NOMO-1 (cell line): ENCODE measurements around the gene CMTM2.
"Not testable (repeated sequence)": the region's sequence is repeated elsewhere in the genome, so short reads cannot be mapped to it uniquely, and the experiment has no call there.

Source experiments
- DNase-seq, 2 experiments: peaks; one replicate each; lab custom pipeline; 2025; ENCODE audit not compliant: unreplicated experiment in 2 of 2; lab: John Stamatoyannopoulos, UW

Gene CMTM2

GRCh38 chr16:66580605-66581209 is 1.4 kb downstream of the CMTM2 start:
- no peak for DNase-seq

GRCh38 chr16:66581246-66581952 is 2.1 kb downstream of the CMTM2 start:
- DNase-seq, result no peak

DNA sequence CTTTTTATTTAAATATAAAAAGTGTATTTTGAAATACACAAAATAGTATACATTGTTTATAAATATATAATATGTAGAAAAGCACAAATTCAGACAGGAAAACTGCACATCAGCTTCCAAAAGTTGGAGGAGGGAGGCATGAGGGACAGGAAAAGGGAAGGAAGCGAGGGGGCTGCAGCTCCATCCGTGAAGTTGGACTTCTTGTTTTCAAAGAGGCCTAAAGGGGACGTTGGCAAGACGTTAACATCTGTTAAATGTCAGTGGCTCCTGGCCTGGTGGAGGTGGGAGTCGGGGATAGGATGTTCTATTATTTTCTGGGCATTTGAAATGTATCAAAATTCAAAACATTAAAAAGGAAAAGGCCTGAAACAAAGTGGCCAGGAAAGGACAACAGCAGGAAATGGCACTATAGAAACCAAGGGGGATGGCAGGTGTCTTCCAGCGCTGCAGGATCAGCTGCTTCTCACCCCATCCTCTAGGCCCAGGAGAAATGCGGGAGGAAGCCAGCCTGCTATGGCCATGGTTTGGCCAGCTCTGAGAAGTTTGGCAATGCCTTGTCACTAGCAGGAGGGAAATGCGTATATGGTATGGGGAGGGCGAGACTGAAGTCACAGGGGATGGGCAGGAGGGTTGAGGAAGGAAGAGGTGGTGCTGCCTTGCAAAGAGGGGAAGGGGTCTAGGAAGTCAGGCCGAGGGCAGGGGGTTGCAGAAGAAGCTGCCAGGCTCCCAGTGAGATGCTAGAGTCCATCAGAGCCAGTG is 6.4 kb downstream of the CMTM2 start:
- peak; percentile 12 to 23 for DNase-seq

GRCh38 chr16:66587881-66588600 is 8.8 kb downstream of the CMTM2 start:
- DNase-seq, result no peak

- peak; percentile 13 to 32 for DNase-seq
Observed at GRCh38 chr16:66588981-66589713, 9.9 kb downstream of the CMTM2 start.

GRCh38 chr16:66590322-66590721 is 11.1 kb downstream of the CMTM2 start:
- peak in 1 of 2 experiments; percentile 32 for DNase-seq

DNA sequence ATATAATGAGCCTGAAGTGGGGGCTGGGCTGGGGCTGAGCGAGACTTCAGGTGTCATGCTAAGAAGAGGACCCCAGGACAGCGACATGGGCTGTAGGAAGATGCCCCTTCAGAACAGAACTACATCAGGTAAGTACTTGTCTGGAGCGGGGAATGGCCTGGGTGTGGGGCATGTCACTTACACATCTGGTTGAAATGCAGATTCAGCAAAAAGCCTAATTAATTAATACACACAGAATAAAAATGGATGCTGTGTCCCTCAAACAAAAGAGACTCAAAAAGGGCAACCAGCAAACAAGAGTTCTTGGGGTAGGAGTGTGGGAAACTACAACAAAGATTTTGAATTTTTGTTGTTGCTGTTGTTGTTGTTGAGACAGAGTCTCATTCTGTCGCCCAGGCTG is 11.8 kb downstream of the CMTM2 start:
- DNase-seq, result no peak

DNA sequence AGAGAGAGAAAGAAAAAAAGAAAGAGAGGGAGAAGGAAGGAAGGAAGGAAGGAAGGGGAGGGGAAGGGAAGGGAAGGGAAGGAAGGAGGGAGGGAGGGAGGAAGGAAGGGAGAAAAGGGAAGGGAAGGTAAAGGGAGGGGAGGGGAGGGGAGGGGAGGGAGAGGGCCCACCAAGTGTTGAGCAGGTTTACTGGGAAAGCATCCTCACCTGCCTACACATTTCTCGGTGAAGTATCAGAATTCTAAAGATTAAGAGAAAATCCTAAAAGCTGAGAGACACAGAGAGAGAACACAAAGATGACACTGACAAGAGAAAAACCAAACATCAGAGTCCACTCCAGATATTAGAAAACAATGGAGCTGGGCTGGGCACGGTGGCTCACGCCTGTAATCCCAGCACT is 13.0 kb downstream of the CMTM2 start:
- no peak for DNase-seq

GRCh38 chr16:66592814-66593213 is 13.6 kb downstream of the CMTM2 start:
- no peak for DNase-seq

- no peak for DNase-seq
Observed at GRCh38 chr16:66594739-66595138, 15.5 kb downstream of the CMTM2 start.

GRCh38 chr16:66596559-66596958 is 17.3 kb downstream of the CMTM2 start:
- not testable (repeated sequence) for DNase-seq

DNA sequence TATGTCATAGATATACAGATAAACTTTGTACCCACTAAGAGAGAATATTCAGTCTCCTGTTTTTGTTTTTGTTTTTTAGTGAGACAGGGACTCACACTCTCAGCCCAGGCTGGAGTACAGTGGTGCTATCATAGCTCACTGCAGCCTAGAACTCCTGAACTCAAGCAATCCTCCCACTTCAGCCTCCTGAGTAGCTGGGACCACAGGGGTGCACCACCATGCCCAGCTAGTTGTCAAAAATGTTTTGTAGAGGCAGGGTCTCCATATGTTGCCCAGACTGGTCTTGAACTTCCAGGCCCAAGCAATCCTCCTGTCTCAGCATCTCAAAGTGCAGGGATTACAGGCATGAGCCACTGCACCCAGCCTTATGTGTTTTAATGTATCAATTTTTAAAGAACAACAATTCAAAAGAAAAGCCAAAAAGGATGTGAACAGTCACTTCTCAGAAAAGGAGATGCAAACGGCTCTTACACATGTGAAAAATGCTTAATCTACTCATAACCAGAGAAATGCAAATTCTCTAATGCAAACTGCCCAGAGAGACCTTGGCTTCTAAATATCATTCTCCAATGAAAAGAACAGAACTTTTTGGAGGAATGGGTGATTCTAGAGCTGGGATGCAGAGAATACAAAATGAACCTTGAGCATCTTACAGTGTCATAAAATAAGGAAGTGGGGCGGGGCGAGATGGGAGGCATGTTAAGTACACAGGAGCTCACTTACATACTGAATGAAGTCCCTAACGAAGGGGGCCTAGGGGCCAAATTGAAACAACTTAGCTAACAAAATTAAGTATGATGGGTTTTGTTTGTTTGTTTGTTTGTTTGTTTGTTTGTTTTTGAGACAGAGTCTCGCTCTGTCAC is 18.0 kb downstream of the CMTM2 start:
- no peak for DNase-seq

DNA sequence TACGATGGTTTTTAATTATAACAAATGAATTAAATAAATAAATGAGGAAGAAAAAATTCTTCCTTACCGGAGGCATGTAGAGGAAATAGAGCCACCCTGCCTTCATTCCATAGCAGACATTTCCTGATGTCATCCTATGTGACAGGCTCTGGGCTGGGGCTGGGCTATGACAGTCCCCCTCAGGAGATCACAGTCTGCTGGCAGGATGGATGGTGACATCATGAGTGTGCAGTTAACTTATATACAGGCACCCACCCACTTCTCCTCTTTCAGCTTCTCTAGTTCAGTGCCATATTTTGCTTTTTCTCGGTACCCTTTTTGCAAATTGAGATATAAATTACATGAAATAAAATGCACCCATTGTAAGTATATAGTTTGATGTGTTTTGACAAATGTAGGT is 18.8 kb downstream of the CMTM2 start:
- no peak for DNase-seq

DNA sequence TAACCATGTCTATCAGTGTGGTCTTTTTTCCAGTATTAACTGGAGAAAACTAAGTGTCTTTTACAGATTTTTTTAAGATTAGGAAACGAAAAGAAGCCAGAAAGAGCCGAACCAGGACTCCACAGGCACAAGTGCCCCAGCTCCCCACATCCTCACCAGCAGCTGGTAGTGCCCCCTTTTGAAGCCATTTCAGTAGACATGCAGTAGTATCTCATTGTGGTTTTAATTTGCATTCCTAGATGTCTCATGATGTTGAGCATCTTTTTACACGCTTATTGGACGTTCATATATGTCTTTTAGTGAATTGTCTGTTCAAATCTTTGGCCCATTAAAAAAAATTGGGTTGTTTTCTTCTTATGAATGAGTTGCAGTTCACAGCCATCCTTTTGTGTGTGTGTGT is 20.5 kb downstream of the CMTM2 start:
- DNase-seq, result no peak

DNA sequence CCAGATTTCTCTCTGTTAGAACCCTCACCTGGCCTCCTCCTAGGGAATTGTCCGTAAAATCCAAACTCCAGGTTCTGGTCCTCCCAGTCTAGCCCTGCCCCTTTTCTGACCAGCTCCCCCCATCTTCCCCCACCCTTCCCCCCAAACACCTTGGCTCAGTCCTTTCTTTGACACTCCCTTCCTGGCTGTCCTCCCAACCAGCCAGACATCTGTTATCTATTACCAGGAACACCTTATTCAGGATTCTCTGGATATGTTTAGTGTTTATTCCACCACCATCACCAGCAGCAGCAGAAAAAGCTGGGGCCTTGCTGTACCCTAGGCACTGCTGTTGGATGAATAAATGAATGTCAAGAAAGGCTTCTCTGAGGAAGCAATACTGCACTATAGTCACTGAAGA is 21.2 kb downstream of the CMTM2 start:
- no peak for DNase-seq

- DNase-seq, result no peak
Observed at GRCh38 chr16:66601471-66601870, 22.2 kb downstream of the CMTM2 start.

- peak; percentile 39 to 84 for DNase-seq
Observed at GRCh38 chr16:66603537-66604375, 24.5 kb downstream of the CMTM2 start.

DNA sequence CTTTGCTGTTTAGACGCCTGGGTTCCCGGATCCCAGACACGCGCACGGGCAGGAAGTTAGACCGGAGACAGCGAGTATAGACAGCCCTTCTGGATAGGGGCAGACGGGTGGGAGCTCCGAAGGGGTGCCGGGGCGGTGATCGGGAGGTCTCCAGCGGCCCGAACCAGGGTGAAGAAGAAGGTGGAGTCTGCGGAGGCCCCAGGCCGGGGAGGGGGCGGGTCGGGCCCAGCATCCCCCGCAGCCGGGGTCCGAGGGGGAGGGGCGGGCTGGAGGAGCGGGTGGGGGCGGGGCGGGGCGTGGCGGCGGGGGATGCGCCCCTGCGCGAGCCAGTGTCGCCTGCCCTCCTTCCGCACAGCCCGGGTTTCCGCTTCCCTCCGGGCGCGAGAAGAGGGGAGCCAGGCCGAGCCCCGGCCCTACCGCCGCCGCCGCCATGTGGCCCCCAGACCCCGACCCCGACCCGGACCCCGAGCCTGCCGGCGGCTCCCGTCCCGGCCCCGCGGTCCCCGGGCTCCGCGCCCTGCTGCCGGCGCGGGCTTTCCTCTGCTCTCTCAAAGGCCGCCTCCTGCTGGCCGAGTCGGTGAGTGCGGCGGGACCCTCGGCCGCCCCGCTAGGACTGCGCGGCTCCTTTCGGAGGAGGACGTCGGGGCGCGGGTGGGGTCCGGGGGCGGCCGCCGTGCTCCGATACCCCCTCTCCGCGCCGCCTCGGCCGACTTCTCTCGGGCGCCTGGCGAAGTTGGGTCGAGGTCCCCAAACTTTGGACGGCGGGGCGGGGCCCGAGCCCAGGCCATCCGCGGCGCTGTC is 25.3 kb downstream of the CMTM2 start, which contains the start of gene CMTM3:
Gene CMTM3 (plus strand): TSS at position 329 of the 801 bp plus-strand sequence. CDS start 102 bp downstream, at position 431.
- peak; percentile 45 to 59 for DNase-seq
